GM19043 (cell line): ENCODE measurements around the gene NEUROD2.

Experiments
- ATAC-seq: cut with Tn5 transposase; IDR thresholded peaks from one replicate; pipeline ENCODE4 v1.9.1; 2021; ENCODE audit warnings: low read depth; ENCODE audit not compliant: unreplicated experiment

NEUROD2 gene

DNA sequence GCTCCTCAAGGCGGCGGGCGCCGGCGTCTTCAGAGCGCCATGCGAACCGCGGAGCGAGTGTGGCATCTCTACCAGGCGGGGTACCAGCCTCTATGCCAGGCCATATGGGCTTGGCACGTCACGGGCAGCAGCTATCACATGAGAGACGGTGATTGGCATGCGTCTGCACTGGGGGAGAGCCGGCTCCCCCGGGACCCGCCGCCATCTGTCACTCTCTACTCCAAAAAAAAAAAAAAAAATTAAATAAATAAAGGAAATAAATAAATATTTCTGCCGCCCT is at the start of gene NEUROD2:
TSS of gene NEUROD2 (minus strand) at position 70 of the 280 bp plus-strand sequence. CDS start 1,321 bp downstream, outside the sequence.
- ATAC-seq = no peak

DNA sequence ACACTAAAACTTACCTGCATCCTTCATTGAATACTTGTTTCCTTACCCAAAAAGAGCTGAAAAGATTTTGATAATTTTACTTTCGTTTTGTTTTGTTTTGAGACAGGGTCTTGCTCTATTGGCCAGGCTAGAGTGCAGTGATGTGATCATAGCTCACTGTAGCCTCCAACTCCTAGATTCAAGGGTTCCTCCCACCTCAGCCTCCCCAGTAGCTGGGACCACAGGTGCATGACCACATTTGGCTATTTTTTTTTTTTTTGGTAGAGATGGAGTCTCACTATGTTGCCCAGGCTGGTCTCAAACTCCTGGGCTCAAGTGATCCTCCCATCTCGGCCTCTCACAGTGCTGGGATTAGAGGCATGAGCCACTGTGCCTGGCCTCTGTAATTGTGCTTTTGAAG is 47.4 kb upstream of the NEUROD2 start:
- no peak for ATAC-seq

DNA sequence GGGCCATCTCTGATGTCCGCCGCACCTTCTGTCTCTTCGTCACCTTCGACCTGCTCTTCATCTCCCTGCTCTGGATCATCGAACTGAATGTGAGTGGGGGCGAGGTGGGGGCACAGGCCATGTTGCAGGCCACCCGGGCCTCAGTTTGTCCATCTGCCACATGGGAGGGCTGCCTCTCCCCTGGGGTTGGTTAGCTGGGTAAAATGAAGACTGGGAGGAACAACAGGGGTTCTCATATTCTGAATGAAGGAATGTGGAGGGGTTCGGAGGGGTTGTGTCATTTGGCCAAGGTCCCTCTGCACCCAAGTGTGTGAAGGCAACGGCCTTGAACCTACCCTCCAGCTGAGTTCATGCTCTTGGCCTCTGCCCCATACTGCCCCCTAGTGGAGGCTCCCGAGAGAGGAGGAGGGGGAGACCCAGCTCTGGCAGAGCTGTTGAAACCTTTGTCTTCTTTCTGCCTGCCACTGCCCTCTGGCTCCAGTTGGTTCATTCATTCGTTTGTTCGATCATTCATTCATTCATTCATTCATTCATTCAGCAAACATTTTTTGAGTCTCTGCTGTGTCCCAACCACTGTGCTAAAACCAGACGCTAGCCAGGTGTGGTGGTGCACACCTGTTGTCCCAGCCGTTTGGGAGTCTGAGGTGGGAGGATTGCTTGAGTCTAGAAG is 46.1 kb upstream of the NEUROD2 start:
- no peak for ATAC-seq

DNA sequence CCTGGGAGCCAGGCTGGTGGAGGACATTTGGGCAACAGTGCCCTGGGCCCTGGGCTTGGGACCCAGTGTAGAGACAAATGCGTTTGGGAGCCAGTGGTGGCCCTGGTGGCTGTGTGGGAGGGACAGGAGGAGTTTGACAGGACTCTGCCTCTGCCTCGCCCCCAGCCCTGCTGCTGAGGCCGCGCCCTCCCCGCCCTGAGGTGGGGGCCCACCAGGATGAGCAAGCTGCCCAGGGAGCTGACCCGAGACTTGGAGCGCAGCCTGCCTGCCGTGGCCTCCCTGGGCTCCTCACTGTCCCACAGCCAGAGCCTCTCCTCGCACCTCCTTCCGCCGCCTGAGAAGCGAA is 45.6 kb upstream of the NEUROD2 start:
- ATAC-seq = no peak

DNA sequence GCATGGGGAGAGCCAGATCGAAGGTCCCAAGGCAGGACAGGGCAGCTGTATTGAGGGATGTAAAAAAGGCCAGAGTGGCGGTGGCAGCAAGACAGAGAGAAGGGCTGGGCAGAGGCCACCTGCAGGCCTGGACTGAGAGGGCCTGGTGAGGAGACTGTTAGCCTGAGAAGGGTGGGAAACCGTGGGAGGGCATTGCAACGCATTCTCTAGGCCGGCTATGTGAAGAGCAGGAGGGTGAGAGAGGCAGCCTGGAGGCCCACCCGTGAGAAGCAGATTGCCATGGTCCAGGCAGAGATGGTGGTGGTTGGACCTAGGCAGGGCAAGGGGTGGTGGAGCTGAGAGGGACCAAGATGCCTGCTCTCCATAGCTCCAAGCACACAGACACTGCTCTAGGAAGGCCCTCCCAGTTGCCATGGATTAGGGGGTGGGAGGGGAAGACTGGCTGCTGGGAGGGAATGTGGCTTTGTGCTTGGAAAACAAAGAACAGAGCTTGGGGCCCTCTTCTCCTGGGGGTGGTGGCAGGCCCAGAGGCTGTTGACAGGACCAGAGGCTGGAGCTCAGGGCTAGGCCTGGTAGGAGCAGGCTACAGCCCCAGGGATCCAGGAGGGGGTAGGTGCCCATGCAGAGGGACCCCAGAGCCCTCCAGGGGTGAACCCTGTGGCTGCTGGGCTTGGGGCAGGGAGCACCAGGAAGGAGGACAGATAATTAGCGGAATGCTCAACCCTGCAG is 45.0 kb upstream of the NEUROD2 start:
- ATAC-seq = no peak

DNA sequence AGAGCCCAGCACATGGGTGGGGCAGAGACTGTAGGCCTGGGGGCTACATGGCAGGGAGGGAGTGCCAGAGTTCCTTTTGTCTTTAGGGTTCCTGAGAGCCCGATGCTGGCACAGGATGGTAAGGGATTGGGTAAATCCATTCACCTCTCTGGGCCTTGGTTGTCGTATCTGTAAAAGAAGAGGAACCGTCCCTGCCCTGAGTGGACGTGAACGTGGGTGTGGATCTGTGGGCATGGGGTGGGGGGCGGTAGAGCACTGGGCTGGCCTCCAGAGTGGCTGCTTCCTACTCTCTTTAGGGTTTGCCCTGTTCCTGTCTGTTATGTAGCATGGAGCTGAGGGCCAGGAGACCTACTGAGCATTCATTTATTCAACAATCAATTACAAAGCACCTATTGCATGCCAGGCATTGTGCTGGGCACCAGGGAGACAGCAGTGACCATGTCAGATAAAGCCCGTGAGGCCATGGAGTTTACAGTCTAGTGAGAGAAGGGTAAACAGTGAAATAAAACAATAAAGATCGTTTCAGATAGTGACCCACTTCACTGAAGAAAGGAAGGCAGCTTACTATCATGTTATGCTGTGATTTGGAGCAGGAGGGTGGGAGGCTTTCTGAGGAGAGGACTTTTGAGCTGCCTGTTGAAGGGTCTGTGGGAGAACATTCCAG is 44.3 kb upstream of the NEUROD2 start:
- ATAC-seq = no peak

DNA sequence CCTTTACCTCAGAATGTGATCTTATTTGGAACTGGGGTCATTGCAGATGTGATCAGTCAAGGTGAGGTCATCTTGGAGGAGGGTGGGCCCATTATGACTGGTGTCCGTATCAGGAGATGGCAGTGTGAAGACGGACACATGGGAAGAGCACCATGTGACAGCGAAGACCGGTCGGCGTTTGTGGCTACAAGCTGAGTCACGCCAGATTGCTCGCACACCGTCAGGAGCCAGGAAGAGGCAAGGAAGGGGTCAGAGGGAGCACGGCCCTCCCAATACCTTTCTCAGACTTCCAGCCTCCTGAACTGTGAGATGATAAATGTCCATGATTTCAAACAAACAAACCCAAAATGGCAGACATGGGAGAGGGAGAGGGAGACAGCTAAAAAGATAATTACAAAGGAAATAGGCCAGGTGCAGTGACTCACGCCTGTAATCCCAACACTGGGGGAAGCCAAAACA is 42.4 kb upstream of the NEUROD2 start:
- ATAC-seq = no peak

DNA sequence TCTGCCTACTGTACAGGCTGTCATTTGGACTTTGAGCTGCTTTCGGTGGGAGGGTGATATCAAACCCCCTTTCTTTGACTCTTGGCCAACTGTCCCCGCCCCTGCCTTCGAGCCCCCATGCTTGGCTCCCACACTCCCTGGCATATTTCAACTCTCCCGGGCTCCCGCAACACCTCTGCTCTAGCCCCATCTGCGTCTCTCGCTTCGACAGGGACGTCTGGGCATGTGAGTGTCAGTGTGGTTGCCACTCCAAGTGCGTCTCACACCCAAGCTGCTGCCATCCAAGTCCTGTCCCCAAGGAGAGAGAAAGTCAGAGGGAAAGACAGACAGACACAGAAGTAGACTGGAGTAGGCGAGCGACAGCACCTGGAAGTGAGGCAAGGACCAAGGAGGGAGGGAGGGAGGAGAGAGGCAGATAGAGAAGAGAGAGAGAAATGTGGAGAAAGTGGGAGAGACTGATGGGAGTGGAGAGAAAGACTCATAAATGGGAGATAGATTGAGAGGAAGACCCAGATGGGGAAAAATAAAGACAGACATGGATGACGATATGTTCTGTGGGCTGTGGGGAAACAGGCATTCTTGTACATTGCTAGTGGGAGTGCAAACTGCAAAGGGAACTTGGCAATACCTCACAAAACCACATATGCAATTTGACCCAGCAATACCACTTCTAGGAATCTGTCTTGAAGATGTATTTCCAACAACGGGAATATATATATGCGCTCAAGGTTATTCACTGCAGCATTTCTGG is 41.1 kb upstream of the NEUROD2 start:
- no peak for ATAC-seq

DNA sequence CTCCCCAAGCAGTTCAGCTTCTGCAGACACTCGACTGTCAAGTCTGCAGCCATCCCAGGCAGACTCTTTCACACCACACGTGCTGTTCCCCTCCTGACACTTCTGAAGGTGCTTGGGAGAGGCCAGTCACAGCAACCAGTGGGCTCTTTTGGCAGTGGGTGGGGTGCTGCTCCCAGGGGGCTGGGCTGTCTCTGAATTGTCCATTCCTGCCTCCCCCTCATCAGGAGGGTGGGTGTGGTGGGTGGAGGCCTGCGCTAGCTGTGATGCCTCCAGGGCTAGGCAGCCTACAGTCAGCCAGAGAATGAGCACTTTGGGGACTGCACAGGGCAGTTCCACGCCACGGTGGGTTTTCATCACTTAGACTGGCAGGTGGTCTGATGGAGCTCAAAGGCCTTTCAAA is 39.5 kb upstream of the NEUROD2 start:
- ATAC-seq = no peak

DNA sequence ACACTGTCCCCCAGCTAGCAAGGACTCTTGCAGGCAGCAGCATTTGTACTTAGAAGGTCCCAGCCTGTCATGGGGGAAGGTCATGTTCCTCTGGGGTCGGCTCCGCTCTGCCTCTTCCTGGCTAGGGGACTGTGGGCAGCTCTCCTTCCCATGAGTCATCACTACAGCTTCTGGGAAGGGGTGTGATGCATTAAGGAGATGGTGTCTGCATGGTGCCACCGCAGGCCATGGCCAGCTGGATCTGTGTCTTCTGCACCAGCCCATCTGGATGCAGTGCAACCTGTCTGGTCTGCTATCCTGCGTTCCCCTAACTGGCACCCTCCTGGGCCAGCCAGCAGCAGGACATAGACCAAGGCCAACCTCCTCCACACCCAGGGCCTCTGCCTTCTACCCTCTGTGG is 35.6 kb upstream of the NEUROD2 start:
- ATAC-seq = no peak

DNA sequence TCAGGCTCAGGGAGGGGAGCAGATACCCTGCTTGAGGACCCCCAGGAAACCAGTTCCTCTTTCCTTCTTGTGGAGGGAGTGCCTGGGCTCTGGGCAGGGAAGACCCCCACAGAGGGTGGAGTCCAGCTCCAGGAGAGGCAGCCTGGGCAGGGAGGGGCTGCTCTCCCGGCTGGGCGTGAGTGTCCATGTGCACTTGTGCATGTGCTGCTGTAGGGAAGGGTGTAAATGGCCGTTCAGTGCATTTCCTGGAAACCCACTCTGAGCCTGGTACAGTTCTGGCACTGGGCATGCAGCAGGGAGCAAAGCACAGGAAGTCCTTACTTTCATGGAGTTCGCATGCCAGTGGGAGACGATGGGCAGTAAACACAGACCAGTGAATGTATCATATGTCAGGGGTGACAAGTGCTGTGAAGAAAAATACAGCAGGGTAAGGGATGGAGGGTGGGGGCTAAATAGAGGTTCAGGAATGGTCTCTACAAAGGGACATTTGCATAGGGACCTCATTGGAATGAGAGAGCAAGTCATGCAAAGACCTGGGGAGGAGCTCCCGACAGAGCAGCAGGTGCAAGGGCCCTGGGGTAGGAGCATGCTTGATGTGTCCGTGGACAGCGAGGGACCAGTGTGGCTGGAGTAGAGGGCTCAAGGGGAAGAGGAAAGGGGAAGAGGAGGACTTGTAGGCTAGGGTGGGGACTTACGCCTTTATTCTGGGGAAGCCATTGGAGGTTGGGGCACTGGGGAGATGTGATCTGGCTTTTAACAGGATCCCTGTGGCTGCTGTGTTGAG is 34.8 kb upstream of the NEUROD2 start:
- ATAC-seq = no peak

DNA sequence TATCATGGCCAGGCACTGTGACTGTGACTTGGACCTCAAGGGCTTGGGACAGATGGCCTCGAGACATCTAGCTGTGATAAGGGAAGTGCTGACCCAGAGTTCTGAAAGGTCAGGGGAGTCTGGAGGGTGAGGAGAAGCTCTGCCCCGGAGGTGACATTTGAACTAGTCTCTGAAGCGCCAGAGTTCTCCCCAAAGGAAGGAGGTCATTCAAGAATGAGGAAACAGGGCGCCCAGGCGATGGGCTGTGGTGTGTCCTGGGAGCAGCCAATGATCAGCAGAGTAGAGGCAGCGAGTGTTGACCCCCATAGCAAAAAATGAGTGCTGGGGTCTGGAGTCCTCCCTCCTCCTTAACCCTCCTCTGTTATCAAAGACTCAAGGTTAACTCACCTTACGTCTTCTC is 34.2 kb upstream of the NEUROD2 start:
- no peak for ATAC-seq

DNA sequence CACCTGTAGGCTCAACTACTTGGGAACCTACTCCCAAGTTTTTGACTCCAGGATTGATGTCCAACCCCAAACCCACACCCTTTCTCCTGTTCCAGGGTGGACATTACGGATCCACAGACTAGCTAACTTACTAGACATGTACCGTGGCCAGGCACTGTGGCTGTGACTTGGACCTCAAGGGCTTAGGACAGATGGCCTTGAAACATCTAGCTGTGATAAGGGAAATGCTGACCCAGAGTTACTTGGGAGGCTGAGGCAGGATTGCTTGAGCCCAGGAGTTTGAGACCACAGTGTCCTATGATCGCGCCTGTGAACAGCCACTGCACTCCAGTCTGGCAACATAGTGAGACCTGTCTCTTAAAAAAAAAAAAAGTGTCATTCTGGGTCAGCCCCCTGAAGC is 33.4 kb upstream of the NEUROD2 start:
- ATAC-seq = no peak

DNA sequence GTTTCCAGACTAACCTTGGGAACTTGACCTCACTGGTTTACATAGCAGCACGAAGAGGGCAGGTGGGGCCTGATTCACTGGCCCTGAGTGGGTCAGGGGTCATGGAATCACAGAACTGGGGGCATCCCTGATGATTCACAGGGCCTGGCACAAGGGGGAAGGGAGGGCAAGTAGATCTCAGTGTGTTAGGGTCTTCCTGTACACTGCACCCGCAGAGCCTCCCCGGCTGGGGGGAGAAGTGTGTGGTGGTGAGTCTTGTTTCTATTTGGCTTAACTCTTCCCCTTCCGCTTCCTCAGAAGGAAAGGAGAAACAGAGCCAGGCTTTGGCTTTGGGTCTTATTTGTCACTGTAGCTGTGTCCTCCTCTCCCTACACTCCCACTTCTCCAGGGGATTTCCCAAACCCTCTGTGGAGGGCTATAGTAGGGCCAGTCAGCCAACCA is 32.9 kb upstream of the NEUROD2 start:
- ATAC-seq = no peak

DNA sequence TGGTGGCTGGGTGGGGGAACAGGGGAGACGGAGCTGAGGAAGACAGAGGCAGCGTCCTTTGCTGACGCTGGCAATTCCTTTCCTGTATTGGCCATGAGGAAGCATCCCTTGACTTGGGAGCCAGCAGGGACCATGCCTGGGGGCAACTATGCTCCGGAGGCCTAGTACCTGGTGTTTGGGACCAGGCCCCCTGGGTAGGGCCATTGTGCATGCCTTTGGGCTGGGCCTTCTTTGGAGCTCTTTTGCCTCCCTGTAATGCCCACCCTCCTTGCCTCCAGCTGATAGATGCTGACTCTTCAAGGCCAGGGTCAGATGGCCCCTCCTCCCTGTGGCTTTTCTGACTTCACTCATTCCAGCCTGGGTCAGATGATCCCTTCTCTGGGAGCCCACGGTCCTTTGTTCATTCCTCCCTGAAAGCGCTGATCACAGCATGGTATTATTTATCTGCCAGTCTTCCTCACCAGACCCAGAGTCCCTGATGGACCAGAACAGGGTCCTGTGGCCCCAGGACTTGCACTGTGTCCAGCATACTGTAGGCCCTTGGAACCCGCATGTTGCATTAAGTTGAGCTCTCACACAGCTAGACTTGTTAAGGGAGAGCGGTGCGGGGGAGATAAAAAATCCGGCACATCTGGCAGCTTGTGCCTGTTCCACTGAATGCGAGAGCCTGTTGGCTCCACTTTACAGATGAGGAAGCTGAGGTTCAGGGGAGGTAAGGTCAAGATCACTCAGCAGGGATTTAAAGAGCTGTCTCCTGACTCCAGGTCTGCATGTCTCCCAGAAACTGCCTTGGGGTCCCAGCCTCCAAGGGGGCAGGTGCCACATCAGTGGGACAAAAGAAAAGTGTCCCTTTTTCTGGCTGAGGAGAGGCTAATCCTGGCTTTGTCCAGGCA is 32.1 kb upstream of the NEUROD2 start:
- ATAC-seq = no peak

DNA sequence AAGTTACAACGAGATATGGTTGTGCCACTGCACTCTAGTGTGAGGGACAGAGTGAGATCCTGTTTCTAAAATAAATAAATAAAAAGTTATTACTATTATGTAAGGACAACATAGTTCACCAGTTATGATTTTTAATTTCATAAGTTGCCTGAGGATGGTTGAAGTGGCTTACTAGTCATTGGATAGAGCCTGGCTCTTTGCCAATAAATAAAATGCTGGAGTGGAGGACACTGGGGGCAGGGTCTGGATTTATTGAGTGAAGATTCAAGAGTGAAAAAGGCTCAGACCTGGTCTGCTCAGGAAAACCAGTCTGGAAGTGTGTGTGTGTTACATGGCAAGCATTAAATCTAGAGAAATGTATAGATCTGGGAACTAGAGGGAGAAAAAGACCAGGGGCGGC is 31.3 kb upstream of the NEUROD2 start:
- ATAC-seq = no peak

DNA sequence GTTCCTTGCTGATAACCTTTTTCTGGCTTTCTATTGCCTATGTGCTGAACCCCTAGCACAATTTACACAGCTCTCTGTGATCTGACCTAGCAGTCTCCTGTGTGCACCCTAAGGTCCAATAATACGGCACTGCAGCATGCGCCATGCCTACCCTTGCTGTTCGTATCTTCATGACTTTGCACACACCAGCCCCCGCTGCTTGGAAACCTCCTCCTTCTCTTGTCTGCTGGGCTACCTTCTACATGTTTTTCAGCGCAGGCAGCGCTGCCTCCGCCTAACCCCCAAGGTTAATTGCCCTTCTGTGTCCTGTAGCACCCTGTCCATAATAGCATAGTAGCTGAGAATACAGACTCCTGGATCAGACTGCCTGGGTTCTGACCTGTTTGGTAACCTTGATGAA is 30.6 kb upstream of the NEUROD2 start:
- no peak for ATAC-seq

DNA sequence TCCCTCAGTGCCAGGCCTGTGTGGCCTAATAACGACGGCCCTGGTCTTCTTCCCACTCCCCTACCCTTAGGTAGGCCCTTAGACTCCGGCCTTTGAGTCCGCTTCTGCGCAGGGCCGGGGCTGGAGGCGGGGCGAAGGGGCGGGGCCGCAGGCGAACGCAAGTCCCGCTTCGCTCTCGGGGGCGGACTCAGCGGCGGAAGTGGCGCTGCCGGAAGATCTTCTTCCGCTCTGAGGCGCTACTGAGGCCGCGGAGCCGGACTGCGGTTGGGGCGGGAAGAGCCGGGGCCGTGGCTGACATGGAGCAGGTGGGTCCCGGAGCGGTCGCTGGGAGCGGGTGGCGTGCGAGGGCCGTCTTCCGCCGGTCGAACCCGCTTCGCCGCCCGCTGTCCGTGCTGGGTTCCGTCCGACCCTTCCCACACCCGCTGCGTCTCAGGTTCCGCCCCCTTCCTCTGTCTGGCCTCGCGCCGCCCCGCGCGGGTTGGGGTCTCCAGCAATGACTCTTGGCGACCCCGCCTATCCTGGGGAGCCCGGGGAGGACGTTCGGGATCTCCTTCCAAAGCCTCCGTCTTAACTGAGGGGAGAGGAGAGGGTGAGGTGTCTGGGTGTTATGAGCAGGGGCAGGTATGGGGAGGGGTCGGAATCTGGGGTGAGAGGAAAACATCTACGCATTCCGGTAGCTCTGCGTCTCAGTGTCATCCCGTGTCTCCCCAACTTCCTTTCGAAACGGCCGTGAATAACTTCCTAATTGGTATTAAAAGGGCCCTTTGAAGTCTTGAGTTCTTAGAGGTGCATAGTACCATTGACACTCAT is 29.4 kb upstream of the NEUROD2 start, which contains the start of gene STARD3:
TSS of gene STARD3 (plus strand) at position 218 of the 810 bp plus-strand sequence. CDS start 16,388 bp downstream, outside the sequence.
- ATAC-seq = peak; percentile 82

DNA sequence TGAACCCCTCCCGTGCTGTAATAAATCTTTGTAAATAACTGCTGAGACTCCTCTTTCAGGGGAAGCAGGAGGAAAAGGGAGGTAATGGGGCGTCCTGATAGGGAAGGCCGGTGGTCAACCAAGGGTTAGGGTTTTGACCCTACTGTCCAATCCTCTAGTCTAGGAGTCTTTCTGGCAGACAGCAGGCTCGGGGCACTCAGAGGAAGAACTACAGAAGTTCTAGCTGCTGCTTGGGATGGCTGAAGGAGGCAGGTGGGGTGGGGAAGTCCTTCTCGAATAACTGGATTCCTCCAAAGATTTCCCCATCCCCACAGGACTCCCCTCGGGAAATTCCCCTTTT is 28.8 kb upstream of the NEUROD2 start:
- no peak for ATAC-seq
